GM12873 (cell line): ENCODE results near the gene PTMS.

Experiments used
- CTCF ChIP-seq: IDR thresholded peaks from 2 replicates; pipeline ENCODE4 v1.5.1; 2012; ENCODE audit warnings: low read depth, mild to moderate bottlenecking, moderate library complexity, low read length, control low read depth; ENCODE audit not compliant: insufficient read depth; ENCODE audit errors: missing control alignments

Gene PTMS

GRCh38 chr12:6771091-6771495, 4.9 kb downstream of the PTMS start:
- TF ChIP-seq CTCF = no peak

GRCh38 chr12:6771509-6772330, 5.6 kb downstream of the PTMS start:
- TF ChIP-seq CTCF = no peak

GRCh38 chr12:6772331-6772695, 6.2 kb downstream of the PTMS start, which contains the start of gene LAG3:
TSS of gene LAG3 (plus strand) at chr12:6772520. CDS start at chr12:6772853, 333 bp downstream.
- TF ChIP-seq CTCF = no peak

- TF ChIP-seq CTCF = no peak
These were observed 6.8 kb downstream of the PTMS start for GRCh38 chr12:6772726-6773589.

GRCh38 chr12:6773590-6774351, 7.6 kb downstream of the PTMS start:
- TF ChIP-seq CTCF = no peak

- no peak for TF ChIP-seq CTCF
These were observed 8.4 kb downstream of the PTMS start for GRCh38 chr12:6774499-6775062.
